Stimulated activated naive CD8-positive, alpha-beta T cell treated with anti-CD3 and anti-CD28 coated beads, Interleukin-15, Interleukin-2, amounts not matched to agents 100 ng/mL and 50 ng/mL, for 24 hours (primary cell): ENCODE results near the gene JHY.
"Not testable (repeated sequence)": the region's sequence is repeated elsewhere in the genome, so short reads cannot be mapped to it uniquely, and the experiment has no call there.

Experiments used
- H3K27ac Mint-ChIP-seq: one replicate; pipeline ENCODE4 v1.8.0; 2021; ENCODE audit warnings: mild to moderate bottlenecking, mixed read lengths
- H3K27me3 Mint-ChIP-seq: one replicate; pipeline ENCODE4 v1.8.0; 2021; ENCODE audit warnings: mixed read lengths
- H3K36me3 Mint-ChIP-seq: one replicate; pipeline ENCODE4 v1.8.0; 2021; ENCODE audit warnings: low read depth, mixed read lengths
- H3K4me1 Mint-ChIP-seq: one replicate; pipeline ENCODE4 v1.8.0; 2021; ENCODE audit warnings: low read depth, mixed read lengths
- H3K4me3 Mint-ChIP-seq: one replicate; pipeline ENCODE4 v1.8.0; 2021; ENCODE audit warnings: mild to moderate bottlenecking, mixed read lengths
- H3K9me3 Mint-ChIP-seq: one replicate; pipeline ENCODE4 v1.8.0; 2021; ENCODE audit warnings: mixed read lengths

JHY gene

GRCh38 chr11:122861631-122862030 lies 20.9 kb upstream of the JHY start:
- H3K27me3 Mint-ChIP-seq = no peaks in the 10 kb centered on the region
- H3K4me1 Mint-ChIP-seq = peaks cover 34% of the 10 kb centered on the region
- H3K9me3 Mint-ChIP-seq = no peaks in the 10 kb centered on the region
- H3K36me3 Mint-ChIP-seq = peaks cover 70% of the 10 kb centered on the region
- H3K27ac Mint-ChIP-seq = no peak overlapping the region
- H3K4me3 Mint-ChIP-seq = no peak overlapping the region

- Mint-ChIP-seq H3K27me3 (no peaks in the 10 kb centered on the region), H3K4me1 (peaks cover 29% of the 10 kb centered on the region), H3K9me3 (no peaks in the 10 kb centered on the region), H3K4me3 (no peak overlapping the region), H3K27ac (no peak overlapping the region), H3K36me3 (peaks cover 68% of the 10 kb centered on the region)
These were observed 20.5 kb upstream of the JHY start for GRCh38 chr11:122862091-122862490.

GRCh38 chr11:122863154-122863553 lies 19.4 kb upstream of the JHY start:
- Mint-ChIP-seq H3K27ac (peak overlapping the region; percentile 68), H3K36me3 (peaks cover 68% of the 10 kb centered on the region), H3K4me1 (peaks cover 19% of the 10 kb centered on the region)
- H3K4me3 Mint-ChIP-seq, H3K27me3 Mint-ChIP-seq, H3K9me3 Mint-ChIP-seq: not testable (repeated sequence)

GRCh38 chr11:122863704-122864326 lies 18.7 kb upstream of the JHY start:
- H3K27me3 Mint-ChIP-seq = no peaks in the 10 kb centered on the region
- peaks cover 66% of the 10 kb centered on the region for H3K36me3 Mint-ChIP-seq
- no peaks in the 10 kb centered on the region for H3K9me3 Mint-ChIP-seq
- peaks cover 13% of the 10 kb centered on the region for H3K4me1 Mint-ChIP-seq
- H3K4me3 Mint-ChIP-seq = no peak overlapping the region
- no peak overlapping the region for H3K27ac Mint-ChIP-seq

- Mint-ChIP-seq H3K36me3 (peaks cover 69% of the 10 kb centered on the region), H3K27ac (no peak overlapping the region), H3K27me3 (no peaks in the 10 kb centered on the region), H3K9me3 (no peaks in the 10 kb centered on the region), H3K4me3 (no peak overlapping the region), H3K4me1 (peaks cover 18% of the 10 kb centered on the region)
These were observed 18.0 kb upstream of the JHY start for GRCh38 chr11:122864386-122865115.

- Mint-ChIP-seq H3K4me3 (no peak overlapping the region), H3K9me3 (no peaks in the 10 kb centered on the region), H3K27me3 (no peaks in the 10 kb centered on the region), H3K27ac (no peak overlapping the region), H3K4me1 (peaks cover 9% of the 10 kb centered on the region), H3K36me3 (peaks cover 58% of the 10 kb centered on the region)
These were observed 12.9 kb upstream of the JHY start for GRCh38 chr11:122869622-122870021.

- no peaks in the 10 kb centered on the region for H3K27me3 Mint-ChIP-seq
- H3K36me3 Mint-ChIP-seq = peaks cover 44% of the 10 kb centered on the region
- H3K27ac Mint-ChIP-seq = no peak overlapping the region
- peaks cover 8% of the 10 kb centered on the region for H3K4me1 Mint-ChIP-seq
- H3K4me3 Mint-ChIP-seq = no peak overlapping the region
- H3K9me3 Mint-ChIP-seq = no peaks in the 10 kb centered on the region
These were observed 11.3 kb upstream of the JHY start for GRCh38 chr11:122871302-122871701.

- Mint-ChIP-seq H3K4me1 (peaks cover 8% of the 10 kb centered on the region), H3K4me3 (no peak overlapping the region), H3K27me3 (no peaks in the 10 kb centered on the region), H3K27ac (no peak overlapping the region), H3K36me3 (peaks cover 42% of the 10 kb centered on the region), H3K9me3 (no peaks in the 10 kb centered on the region)
These were observed 10.5 kb upstream of the JHY start for GRCh38 chr11:122872046-122872445.

GRCh38 chr11:122874991-122875390 lies 7.6 kb upstream of the JHY start:
- H3K27me3 Mint-ChIP-seq = no peaks in the 10 kb centered on the region
- H3K27ac Mint-ChIP-seq = no peak overlapping the region
- no peak overlapping the region for H3K4me3 Mint-ChIP-seq
- peaks cover 19% of the 10 kb centered on the region for H3K36me3 Mint-ChIP-seq
- no peaks in the 10 kb centered on the region for H3K9me3 Mint-ChIP-seq
- peaks cover 3% of the 10 kb centered on the region for H3K4me1 Mint-ChIP-seq

- Mint-ChIP-seq H3K36me3 (peaks cover 4% of the 10 kb centered on the region), H3K27ac (no peak overlapping the region), H3K27me3 (peaks cover 5% of the 10 kb centered on the region), H3K4me3 (no peak overlapping the region), H3K9me3 (no peaks in the 10 kb centered on the region), H3K4me1 (peaks cover 22% of the 10 kb centered on the region)
These were observed 4.8 kb upstream of the JHY start for GRCh38 chr11:122877732-122878131.

- no peaks in the 10 kb centered on the region for H3K9me3 Mint-ChIP-seq
- H3K27me3 Mint-ChIP-seq = peaks cover 5% of the 10 kb centered on the region
- no peak overlapping the region for H3K4me3 Mint-ChIP-seq
- no peaks in the 10 kb centered on the region for H3K36me3 Mint-ChIP-seq
- H3K4me1 Mint-ChIP-seq = peaks cover 29% of the 10 kb centered on the region
- no peak overlapping the region for H3K27ac Mint-ChIP-seq
These were observed 2.8 kb upstream of the JHY start for GRCh38 chr11:122879785-122880184.

GRCh38 chr11:122882857-122883645 lies 492 bp downstream of the JHY start:
- peaks cover 5% of the 10 kb centered on the region for H3K36me3 Mint-ChIP-seq

GRCh38 chr11:122883646-122883979 lies 1.1 kb downstream of the JHY start:
- Mint-ChIP-seq H3K27ac (peak overlapping the region; percentile 88), H3K4me1 (peaks cover 29% of the 10 kb centered on the region), H3K36me3 (peaks cover 5% of the 10 kb centered on the region), H3K4me3 (peak overlapping the region; percentile 87), H3K27me3 (peaks cover 5% of the 10 kb centered on the region), H3K9me3 (no peaks in the 10 kb centered on the region)

More at GRCh38 chr11:122882857-122883645, 492 bp downstream of the JHY start:
- peaks cover 5% of the 10 kb centered on the region for H3K27me3 Mint-ChIP-seq
- no peaks in the 10 kb centered on the region for H3K9me3 Mint-ChIP-seq
- peak overlapping the region; percentile 87 for H3K4me3 Mint-ChIP-seq
- peak overlapping the region; percentile 88 for H3K27ac Mint-ChIP-seq
- peaks cover 29% of the 10 kb centered on the region for H3K4me1 Mint-ChIP-seq

GRCh38 chr11:122888162-122888561 lies 5.6 kb downstream of the JHY start:
- H3K9me3 Mint-ChIP-seq = no peaks in the 10 kb centered on the region
- peaks cover 7% of the 10 kb centered on the region for H3K4me1 Mint-ChIP-seq
- no peak overlapping the region for H3K27ac Mint-ChIP-seq
- no peaks in the 10 kb centered on the region for H3K27me3 Mint-ChIP-seq
- no peak overlapping the region for H3K4me3 Mint-ChIP-seq
- peaks cover 5% of the 10 kb centered on the region for H3K36me3 Mint-ChIP-seq

GRCh38 chr11:122893131-122893530 lies 10.6 kb downstream of the JHY start:
- peaks cover 4% of the 10 kb centered on the region for H3K36me3 Mint-ChIP-seq
- no peaks in the 10 kb centered on the region for H3K9me3 Mint-ChIP-seq
- no peaks in the 10 kb centered on the region for H3K27me3 Mint-ChIP-seq
- no peak overlapping the region for H3K27ac Mint-ChIP-seq
- H3K4me3 Mint-ChIP-seq = no peak overlapping the region
- peaks cover 7% of the 10 kb centered on the region for H3K4me1 Mint-ChIP-seq
